Lung microvascular endothelial cell (primary cell): Measurements from ENCODE around the gene ABTB2. TPM values are rescaled to one million over a fixed set of nuclear protein-coding genes. Genes with fewer than 3 reads are reported as not detected.

Source experiments
- DNase-seq, 2 donors: peaks; one replicate each; pipeline versions ENCODE4 v3.0.0 to v3.0.0-alpha.2; 2010; ENCODE audit warnings: low read depth in 2 of 2
- total RNA-seq: library from RNA; depleted of rRNA; stranded (reverse); fragments of >200 nt; gene quantifications from 2 replicates; pipeline ENCODE4 v1.2.1, GENCODE V29; 2014

Gene ABTB2
- total RNA-seq, 1 donor from 2014 or later, result 0.20 TPM

GRCh38 chr11:34215806-34216453 is 141.9 kb downstream of the ABTB2 start:
- DNase-seq, result no peak

GRCh38 chr11:34214961-34215805 is 142.6 kb downstream of the ABTB2 start:
- DNase-seq, result no peak

GRCh38 chr11:34213366-34213765 is 144.4 kb downstream of the ABTB2 start:
- DNase-seq, result no peak

GRCh38 chr11:34212566-34212965 is 145.2 kb downstream of the ABTB2 start:
- DNase-seq, result no peak

- DNase-seq, result no peak
Observed at GRCh38 chr11:34209809-34210208, 148.0 kb downstream of the ABTB2 start.

GRCh38 chr11:34208266-34209135 is 149.3 kb downstream of the ABTB2 start:
- DNase-seq, result no peak

GRCh38 chr11:34207487-34208180 is 150.2 kb downstream of the ABTB2 start:
- DNase-seq, result no peak

GRCh38 chr11:34206407-34207300 is 151.2 kb downstream of the ABTB2 start:
- DNase-seq, result no peak

- DNase-seq, result no peak
Observed at GRCh38 chr11:34205326-34206035, 152.3 kb downstream of the ABTB2 start.

GRCh38 chr11:34204396-34205279 is 153.2 kb downstream of the ABTB2 start:
- DNase-seq, result no peak

- DNase-seq, result no peak
Observed at GRCh38 chr11:34203377-34203871, 154.4 kb downstream of the ABTB2 start.

- no peak for DNase-seq
Observed at GRCh38 chr11:34201129-34201528, 156.7 kb downstream of the ABTB2 start.

- no peak for DNase-seq
Observed at GRCh38 chr11:34199525-34199924, 158.3 kb downstream of the ABTB2 start.

- DNase-seq, result no peak
Observed at GRCh38 chr11:34198523-34198922, 159.3 kb downstream of the ABTB2 start.

GRCh38 chr11:34197256-34197655 is 160.6 kb downstream of the ABTB2 start:
- DNase-seq, result no peak

GRCh38 chr11:34194576-34195335 is 163.1 kb downstream of the ABTB2 start:
- DNase-seq, result no peak

GRCh38 chr11:34192481-34193401 is 165.1 kb downstream of the ABTB2 start:
- DNase-seq, result peak in 1 of 2 donors; percentile 54
